Retina (tissue), 1 donor: ENCODE measurements around the gene TMTC4.
"Not testable (repeated sequence)": the region's sequence is repeated elsewhere in the genome, so short reads cannot be mapped to it uniquely, and the experiment has no call there.

Experiments
- DNase-seq: peaks from one replicate; pipeline ENCODE4 v3.0.0-alpha.2; 2016

Gene TMTC4

GRCh38 chr13:100580045-100580444 lies 94.5 kb downstream of the TMTC4 start:
- no peak for DNase-seq

DNA sequence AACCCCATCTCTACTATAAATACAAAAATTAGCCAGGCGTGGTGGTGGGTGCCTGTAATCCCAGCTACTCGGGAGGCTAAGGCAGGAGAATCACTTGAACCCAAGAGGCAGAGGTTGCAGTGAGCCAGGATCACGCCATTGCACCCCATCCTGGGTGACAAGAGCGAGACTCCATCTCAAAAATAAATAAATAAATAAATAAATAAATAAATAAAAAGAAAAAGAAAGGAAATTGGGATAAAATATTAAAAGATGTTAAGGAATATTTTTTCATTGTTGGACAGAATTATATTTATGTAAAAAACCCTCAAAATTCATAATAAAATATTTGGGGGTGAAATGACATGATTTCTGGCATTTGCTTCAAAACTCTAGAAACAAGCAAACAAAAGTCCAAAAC lies 97.4 kb downstream of the TMTC4 start:
- DNase-seq, result not testable (repeated sequence)

- DNase-seq, result no peak
Observed at GRCh38 chr13:100573121-100573520, 101.5 kb downstream of the TMTC4 start.

DNA sequence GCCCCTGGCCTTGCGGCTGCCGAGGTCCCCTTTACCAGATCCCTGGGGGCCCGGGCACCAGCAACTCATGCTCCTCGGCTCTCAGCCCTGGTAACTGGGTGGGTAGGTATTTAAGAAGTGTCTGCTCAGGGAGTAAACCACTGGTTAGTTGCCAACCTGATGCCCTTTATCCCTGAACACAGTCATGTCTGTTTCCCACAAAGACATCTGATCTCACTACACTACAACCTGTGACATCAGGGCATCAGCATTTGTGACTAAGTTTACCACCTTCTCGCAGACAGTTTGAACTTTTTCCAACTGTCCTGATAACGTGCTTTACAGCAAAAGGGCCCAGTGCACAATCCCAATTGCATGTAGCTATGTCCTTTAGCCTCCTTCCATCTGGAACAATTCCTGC lies 108.1 kb downstream of the TMTC4 start:
- no peak for DNase-seq

GRCh38 chr13:100565286-100565685 lies 109.3 kb downstream of the TMTC4 start:
- DNase-seq, result no peak

- DNase-seq, result no peak
Observed at GRCh38 chr13:100564444-100565223, 110.0 kb downstream of the TMTC4 start.

GRCh38 chr13:100563779-100564178 lies 110.8 kb downstream of the TMTC4 start:
- no peak for DNase-seq

DNA sequence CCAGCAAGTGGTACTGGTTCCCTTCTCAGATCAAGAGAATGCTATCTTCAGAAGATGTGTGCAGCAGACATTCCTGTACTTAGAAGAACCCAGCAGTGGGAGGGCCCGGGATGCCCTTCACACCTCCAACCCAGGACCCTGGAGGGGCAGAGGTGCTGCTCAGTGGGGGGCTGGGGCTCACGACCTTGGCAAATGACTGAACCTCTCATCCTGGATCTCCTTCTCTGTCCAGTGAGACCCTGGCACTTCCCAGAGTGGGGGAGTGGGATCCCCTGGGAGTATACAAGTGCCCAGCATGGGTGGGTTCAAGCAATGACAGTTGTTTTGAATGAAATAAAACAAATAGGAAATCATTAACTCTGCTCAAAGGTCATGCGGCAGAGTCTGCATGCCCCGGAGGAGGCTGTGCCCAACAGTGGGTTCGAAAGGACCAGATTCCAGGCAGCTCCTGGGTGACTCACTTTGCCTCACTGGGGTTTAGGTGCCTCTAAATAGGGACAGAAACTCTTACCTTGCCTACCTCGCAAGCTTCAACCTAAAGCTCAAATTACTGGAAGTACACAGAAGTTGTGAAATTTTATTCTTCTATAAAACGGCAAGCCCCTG lies 112.9 kb downstream of the TMTC4 start:
- DNase-seq, result no peak

DNA sequence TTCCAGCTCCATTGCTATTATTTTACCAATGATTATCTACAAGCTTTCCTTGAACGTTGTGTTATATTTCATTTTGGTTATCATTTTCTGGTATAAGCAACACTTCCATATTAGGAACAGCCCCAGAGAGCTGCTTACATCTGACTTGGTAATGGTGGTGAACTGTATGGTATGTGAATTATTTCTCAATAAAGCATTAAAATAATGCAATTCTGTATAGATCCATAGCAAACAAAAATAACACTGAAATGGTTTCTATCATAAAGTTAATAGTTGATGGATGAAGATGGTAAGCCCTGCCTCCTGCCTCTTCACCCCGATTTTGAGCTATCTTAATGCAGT lies 113.5 kb downstream of the TMTC4 start:
- DNase-seq, result no peak

DNA sequence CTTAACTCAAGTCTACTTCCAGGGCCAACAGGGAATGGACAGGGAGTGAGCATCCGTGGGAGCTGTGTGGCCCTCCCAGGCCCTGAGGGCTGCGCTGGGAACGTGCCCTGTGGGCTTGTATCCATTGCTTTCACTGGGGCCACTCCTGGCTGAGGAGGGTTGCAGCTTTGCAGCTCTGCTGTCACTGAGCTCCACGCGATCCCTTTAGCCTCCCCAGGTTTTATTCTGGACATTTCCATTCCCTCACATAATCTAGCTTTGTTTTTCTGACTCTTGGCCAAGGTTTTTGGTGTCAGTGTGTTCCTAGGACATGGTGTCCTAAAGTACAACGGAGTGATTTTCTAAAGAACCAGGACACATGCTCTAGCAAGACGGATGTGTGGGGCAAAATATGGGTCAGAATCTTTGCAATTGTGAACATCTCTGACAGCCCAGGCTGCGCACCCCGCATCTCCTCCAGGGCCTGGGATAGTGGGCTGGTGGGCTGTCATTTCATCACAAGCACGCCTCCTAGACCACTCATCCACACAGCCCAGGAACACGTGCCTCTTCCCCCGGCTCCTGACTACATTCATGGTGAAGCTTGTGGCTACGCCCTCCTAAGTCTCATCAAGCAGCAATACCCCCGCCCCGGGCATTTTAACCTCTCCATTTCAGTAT lies 114.0 kb downstream of the TMTC4 start:
- no peak for DNase-seq

GRCh38 chr13:100559886-100560285 lies 114.7 kb downstream of the TMTC4 start:
- DNase-seq, result no peak
